Thyroid gland (tissue), 4 donors: Measurements from ENCODE around the gene TMEM145. TPM values are rescaled to one million over a fixed set of nuclear protein-coding genes. Genes with fewer than 3 reads are reported as not detected.

Source experiments
- DNase-seq, 2 donors: peaks; one replicate each; pipeline ENCODE4 v3.0.0-alpha.2; 2019
- H3K27ac ChIP-seq, 3 donors: fragments of 200-600 bp; sonication (generic); 1 replicate in 2 of 3; 2 replicates in 1 of 3; pipeline ENCODE4 v1.5.1; 2016 to 2019; ENCODE audit warnings: mild to moderate bottlenecking in 1 of 3, moderate library complexity in 1 of 3
- H3K27me3 ChIP-seq: fragments of 200-600 bp; sonication (generic); one replicate; pipeline ENCODE4 v1.5.1; 2019
- H3K36me3 ChIP-seq, 2 donors: fragments of 200-600 bp; sonication (generic); one replicate each; pipeline ENCODE4 v1.5.1; 2016 to 2019
- H3K4me1 ChIP-seq, 2 donors: fragments of 200-600 bp; sonication (generic); one replicate each; pipeline ENCODE4 v1.5.1; 2017 to 2019
- H3K4me3 ChIP-seq, 3 donors: fragments of 200-600 bp; sonication (generic); replicated peaks in 1 of 3; 1 replicate in 2 of 3; 2 replicates in 1 of 3; pipeline ENCODE4 v1.5.1; 2016; ENCODE audit warnings: mild to moderate bottlenecking in 1 of 3
- H3K9me3 ChIP-seq: fragments of 200-600 bp; sonication (generic); one replicate; pipeline ENCODE4 v1.5.1; 2017
- POLR2A ChIP-seq, 2 donors: fragments of 450-650 bp; IDR thresholded peaks; one replicate each; pipeline ENCODE4 v1.6.1; 2017; ENCODE audit warnings: antibody characterized with exemption in 2 of 2, mild to moderate bottlenecking in 2 of 2, moderate library complexity in 1 of 2
- WGBS, 2 donors: methylation state at CpG; one replicate each; pipeline ENCODE4 v1.1.5; 2017; 5-methylcytosine and 5-hydroxymethylcytosine counted together
- intact Hi-C: fragments of 100-400 bp; cut with DNase I; formaldehyde crosslinking; loops from one replicate; pipeline ENCODE4 v1.15.1; 2023
- total RNA-seq, 4 donors: library from RNA; depleted of rRNA; stranded (reverse); fragments of >200 nt; gene quantifications; one replicate each; pipeline ENCODE4 v1.2.3, GENCODE V29; 2016
- TF ChIP-seq, protein P1 (sequence below), 6 experiments: fragments of 200-600 bp in 3 of 6; fragments of 450-650 bp in 3 of 6; sonication (generic) in 3 of 6; IDR thresholded peaks; one replicate each; pipeline ENCODE4 v1.5.1; 2016 to 2019; ENCODE audit warnings: antibody characterized with exemption in 6 of 6, mild to moderate bottlenecking in 2 of 6, inconsistent platforms in 1 of 6, moderate library complexity in 1 of 6

TMEM145 gene
- total RNA-seq, 4 donors from 2014 or later, result 2.8 TPM; not detected in 3

DNA sequence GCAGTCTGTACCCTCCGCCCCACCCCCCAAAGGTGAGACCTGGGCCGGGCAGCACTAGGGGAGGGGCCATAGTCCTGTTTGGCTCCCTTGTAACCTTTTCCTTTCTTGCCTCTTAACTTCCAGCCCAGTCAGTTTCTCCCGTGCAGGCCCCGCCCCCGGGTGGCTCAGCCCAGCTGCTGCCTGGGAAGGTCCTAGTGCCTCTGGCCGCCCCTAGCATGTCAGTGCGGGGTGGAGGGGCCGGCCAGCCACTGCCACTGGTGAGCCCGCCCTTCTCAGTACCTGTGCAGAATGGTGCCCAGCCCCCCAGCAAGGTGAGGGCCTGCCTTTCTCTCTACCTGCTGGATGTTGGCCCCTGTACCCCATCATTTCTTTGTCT is 21.7 kb upstream of the TMEM145 start:
- H3K27me3 ChIP-seq, result no peaks in the 10 kb centered on the region
- H3K36me3 ChIP-seq, result peaks cover 65 to 69% of the 10 kb centered on the region in 2 donors
- TF ChIP-seq POLR2A (IDR thresholded peaks at IDR 0.05), result no peak
- TF ChIP-seq, protein P1, sequence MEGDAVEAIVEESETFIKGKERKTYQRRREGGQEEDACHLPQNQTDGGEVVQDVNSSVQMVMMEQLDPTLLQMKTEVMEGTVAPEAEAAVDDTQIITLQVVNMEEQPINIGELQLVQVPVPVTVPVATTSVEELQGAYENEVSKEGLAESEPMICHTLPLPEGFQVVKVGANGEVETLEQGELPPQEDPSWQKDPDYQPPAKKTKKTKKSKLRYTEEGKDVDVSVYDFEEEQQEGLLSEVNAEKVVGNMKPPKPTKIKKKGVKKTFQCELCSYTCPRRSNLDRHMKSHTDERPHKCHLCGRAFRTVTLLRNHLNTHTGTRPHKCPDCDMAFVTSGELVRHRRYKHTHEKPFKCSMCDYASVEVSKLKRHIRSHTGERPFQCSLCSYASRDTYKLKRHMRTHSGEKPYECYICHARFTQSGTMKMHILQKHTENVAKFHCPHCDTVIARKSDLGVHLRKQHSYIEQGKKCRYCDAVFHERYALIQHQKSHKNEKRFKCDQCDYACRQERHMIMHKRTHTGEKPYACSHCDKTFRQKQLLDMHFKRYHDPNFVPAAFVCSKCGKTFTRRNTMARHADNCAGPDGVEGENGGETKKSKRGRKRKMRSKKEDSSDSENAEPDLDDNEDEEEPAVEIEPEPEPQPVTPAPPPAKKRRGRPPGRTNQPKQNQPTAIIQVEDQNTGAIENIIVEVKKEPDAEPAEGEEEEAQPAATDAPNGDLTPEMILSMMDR (IDR thresholded peaks at IDR 0.05), result no peak
- no peaks in the 10 kb centered on the region for H3K9me3 ChIP-seq
- 62 to 73% methylated on average over 9 of the region's 9 CpGs for WGBS, 2 donors
- H3K4me3 ChIP-seq, result no peak overlapping the region
- DNase-seq, result no peak
- H3K4me1 ChIP-seq, result peaks cover 6 to 7% of the 10 kb centered on the region in 2 donors
- intact Hi-C loops, result loop anchor here (5.0 kb wide), 1 partner anchor 159 kb away; the partner anchor contains the start of gene POU2F2
- no peak overlapping the region for H3K27ac ChIP-seq

DNA sequence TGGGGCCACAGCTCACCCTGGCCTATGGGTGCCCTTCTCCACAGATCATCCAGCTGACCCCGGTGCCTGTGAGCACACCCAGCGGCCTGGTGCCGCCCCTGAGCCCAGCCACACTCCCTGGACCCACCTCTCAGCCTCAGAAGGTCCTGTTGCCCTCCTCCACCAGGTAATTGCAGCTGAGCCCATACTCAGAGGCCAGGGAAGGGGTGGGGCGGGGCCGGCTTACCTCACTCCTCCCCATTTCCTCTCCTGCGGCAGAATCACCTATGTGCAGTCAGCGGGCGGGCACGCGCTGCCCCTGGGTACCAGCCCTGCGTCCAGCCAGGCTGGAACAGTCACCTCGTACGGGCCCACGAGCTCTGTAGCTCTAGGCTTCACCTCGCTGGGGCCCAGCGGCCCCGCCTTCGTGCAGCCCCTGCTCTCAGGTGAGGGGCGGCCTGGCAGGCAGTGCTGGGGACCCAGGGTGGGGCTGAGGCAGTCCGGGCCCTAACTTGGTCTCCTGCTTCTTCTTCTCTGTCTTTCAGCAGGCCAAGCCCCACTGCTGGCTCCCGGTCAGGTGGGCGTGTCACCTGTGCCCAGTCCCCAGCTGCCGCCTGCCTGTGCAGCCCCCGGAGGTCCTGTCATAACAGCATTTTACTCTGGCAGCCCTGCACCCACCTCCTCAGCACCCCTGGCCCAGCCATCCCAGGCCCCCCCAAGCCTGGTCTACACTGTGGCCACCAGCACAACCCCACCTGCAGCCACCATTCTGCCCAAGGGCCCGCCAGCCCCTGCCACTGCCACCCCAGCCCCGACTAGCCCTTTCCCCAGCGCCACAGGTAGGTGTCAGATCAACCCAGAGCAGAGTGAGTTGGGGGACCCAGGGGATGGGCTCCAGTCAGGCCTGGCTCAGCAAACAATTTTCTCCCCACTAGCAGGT is 20.8 kb upstream of the TMEM145 start:
- Histone ChIP-seq H3K4me3 (no peak overlapping the region), H3K27me3 (no peaks in the 10 kb centered on the region), H3K36me3 (peaks cover 61 to 65% of the 10 kb centered on the region in 2 donors), H3K9me3 (no peaks in the 10 kb centered on the region), H3K4me1 (no peaks in the 10 kb centered on the region), H3K27ac (no peak overlapping the region)
- no peak for DNase-seq
- 91 to 92% methylated on average over 15 to 18 of the region's 27 CpGs for WGBS, 2 donors
- intact Hi-C loops, result loop anchor here (5.0 kb wide), 1 partner anchor 160 kb away; the partner anchor contains the start of gene POU2F2
- TF ChIP-seq, protein P1 (IDR thresholded peaks at IDR 0.05), result no peak
- no peak for TF ChIP-seq POLR2A (IDR thresholded peaks at IDR 0.05)

DNA sequence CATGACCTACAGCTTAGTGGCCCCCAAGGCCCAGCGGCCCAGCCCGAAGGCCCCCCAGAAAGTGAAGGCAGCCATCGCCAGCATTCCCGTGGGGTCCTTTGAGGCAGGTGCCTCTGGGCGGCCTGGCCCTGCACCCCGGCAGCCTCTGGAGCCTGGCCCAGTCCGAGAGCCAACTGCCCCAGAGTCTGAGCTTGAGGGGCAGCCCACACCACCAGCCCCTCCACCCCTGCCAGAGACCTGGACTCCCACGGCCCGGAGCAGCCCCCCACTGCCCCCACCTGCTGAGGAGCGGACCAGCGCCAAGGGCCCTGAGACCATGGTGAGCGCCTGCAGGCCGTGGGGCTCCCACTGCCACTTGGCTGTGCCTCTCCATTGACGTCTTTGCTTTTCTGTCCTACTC is 20.1 kb upstream of the TMEM145 start:
- H3K4me1 ChIP-seq, result no peaks in the 10 kb centered on the region
- intact Hi-C loops, result loop anchor here (5.0 kb wide), 1 partner anchor 161 kb away; the partner anchor contains the start of gene POU2F2
- peaks cover 55 to 58% of the 10 kb centered on the region in 2 donors for H3K36me3 ChIP-seq
- no peak for DNase-seq
- H3K27me3 ChIP-seq, result no peaks in the 10 kb centered on the region
- no peak for TF ChIP-seq POLR2A (IDR thresholded peaks at IDR 0.05)
- TF ChIP-seq, protein P1 (IDR thresholded peaks at IDR 0.05), result no peak
- H3K27ac ChIP-seq, result no peak overlapping the region
- 88 to 91% methylated on average over 5 to 12 of the region's 14 CpGs for WGBS, 2 donors
- no peak overlapping the region for H3K4me3 ChIP-seq
- H3K9me3 ChIP-seq, result no peaks in the 10 kb centered on the region

DNA sequence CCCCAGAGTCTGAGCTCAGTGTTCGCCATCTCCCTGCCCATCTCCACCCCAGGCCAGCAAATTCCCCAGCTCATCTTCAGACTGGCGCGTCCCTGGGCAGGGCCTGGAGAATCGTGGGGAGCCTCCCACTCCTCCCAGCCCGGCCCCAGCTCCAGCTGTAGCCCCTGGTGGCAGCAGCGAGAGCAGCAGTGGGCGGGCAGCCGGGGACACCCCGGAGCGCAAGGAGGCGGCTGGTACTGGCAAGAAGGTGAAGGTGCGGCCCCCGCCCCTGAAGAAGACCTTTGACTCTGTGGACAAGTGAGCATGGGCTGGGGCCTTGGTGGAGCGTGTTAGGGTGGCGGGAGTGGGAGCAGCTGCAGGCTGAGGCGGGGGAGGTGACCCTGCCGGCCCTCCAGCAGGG is 19.6 kb upstream of the TMEM145 start:
- no peaks in the 10 kb centered on the region for H3K9me3 ChIP-seq
- peaks cover 50 to 54% of the 10 kb centered on the region in 2 donors for H3K36me3 ChIP-seq
- no peak for DNase-seq
- H3K4me1 ChIP-seq, result no peaks in the 10 kb centered on the region
- intact Hi-C loops, result loop anchor here (5.0 kb wide), 1 partner anchor 161 kb away; the partner anchor contains the start of gene POU2F2
- no peak overlapping the region for H3K4me3 ChIP-seq
- TF ChIP-seq POLR2A (IDR thresholded peaks at IDR 0.05), result no peak
- TF ChIP-seq, protein P1 (IDR thresholded peaks at IDR 0.05), result no peak
- WGBS, 2 donors, result 88 to 93% methylated on average over 17 of the region's 17 CpGs
- no peaks in the 10 kb centered on the region for H3K27me3 ChIP-seq
- no peak overlapping the region for H3K27ac ChIP-seq

DNA sequence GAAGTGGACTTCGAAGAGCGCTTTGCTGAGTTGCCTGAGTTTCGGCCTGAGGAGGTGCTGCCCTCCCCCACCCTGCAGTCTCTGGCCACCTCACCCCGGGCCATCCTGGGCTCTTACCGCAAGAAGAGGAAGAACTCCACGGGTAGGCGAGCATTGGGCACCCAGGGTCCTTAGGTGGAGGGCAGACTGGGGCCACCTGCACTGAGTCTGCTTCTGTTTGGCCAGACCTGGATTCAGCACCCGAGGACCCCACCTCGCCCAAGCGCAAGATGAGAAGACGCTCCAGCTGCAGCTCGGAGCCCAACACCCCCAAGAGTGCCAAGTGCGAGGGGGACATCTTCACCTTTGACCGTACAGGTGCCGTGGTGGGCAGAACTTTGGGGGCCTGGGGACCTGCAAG is 19.2 kb upstream of the TMEM145 start:
- H3K27ac ChIP-seq, result no peak overlapping the region
- DNase-seq, result no peak
- intact Hi-C loops, result loop anchor here (5.0 kb wide), 1 partner anchor 162 kb away; the partner anchor contains the start of gene POU2F2
- no peaks in the 10 kb centered on the region for H3K4me1 ChIP-seq
- no peak for TF ChIP-seq POLR2A (IDR thresholded peaks at IDR 0.05)
- TF ChIP-seq, protein P1 (IDR thresholded peaks at IDR 0.05), result no peak
- peaks cover 46 to 50% of the 10 kb centered on the region in 2 donors for H3K36me3 ChIP-seq
- H3K4me3 ChIP-seq, result no peak overlapping the region
- no peaks in the 10 kb centered on the region for H3K9me3 ChIP-seq
- H3K27me3 ChIP-seq, result no peaks in the 10 kb centered on the region
- 92 to 93% methylated on average over 9 to 15 of the region's 15 CpGs for WGBS, 2 donors
